Astrocyte (in vitro differentiated cells and primary cell): ENCODE results near the gene PAIP2B. TPM values are rescaled to one million over a fixed set of nuclear protein-coding genes. Genes with fewer than 3 reads are reported as not detected.

Experiments used
- DNase-seq: peaks from one replicate; pipeline ENCODE4 v3.0.0-alpha.2; 2010; ENCODE audit warnings: low read depth
- FAIRE-seq: peaks from 2 replicates; lab custom pipeline; 2011; peaks lifted over from hg19 to GRCh38; lab: Jason Lieb, UNC
- H2AFZ ChIP-seq: 2 replicates; pipeline ENCODE4 v1.6.0; 2012; ENCODE audit warnings: low read depth, low read length, inconsistent platforms
- H3K27ac ChIP-seq: 2 replicates; pipeline ENCODE4 v1.5.1; 2011; ENCODE audit warnings: low read depth, low read length, inconsistent platforms
- H3K27me3 ChIP-seq: 2 replicates; pipeline ENCODE4 v1.6.0; 2011; ENCODE audit warnings: low read length, inconsistent platforms; ENCODE audit not compliant: insufficient read depth
- H3K36me3 ChIP-seq: 2 replicates; pipeline ENCODE4 v1.5.1; 2011; ENCODE audit warnings: low read length, inconsistent platforms; ENCODE audit not compliant: insufficient read depth
- H3K4me1 ChIP-seq: 2 replicates; pipeline ENCODE4 v1.5.1; 2011; ENCODE audit warnings: low read length, inconsistent platforms; ENCODE audit not compliant: insufficient read depth
- H3K4me2 ChIP-seq: 2 replicates; pipeline ENCODE4 v1.6.0; 2012; ENCODE audit warnings: low read length, inconsistent platforms
- H3K4me3 ChIP-seq: 2 replicates; pipeline ENCODE4 v1.5.1; 2011; ENCODE audit warnings: low read depth, mild to moderate bottlenecking, low read length, inconsistent platforms; ENCODE audit not compliant: insufficient read depth
- H3K79me2 ChIP-seq: 2 replicates; pipeline ENCODE4 v1.6.0; 2012; ENCODE audit warnings: mild to moderate bottlenecking, low read length, inconsistent platforms; ENCODE audit not compliant: insufficient read depth
- H3K9ac ChIP-seq: 2 replicates; pipeline ENCODE4 v1.6.0; 2012; ENCODE audit warnings: mild to moderate bottlenecking, low read length, inconsistent platforms
- H3K9me3 ChIP-seq: 2 replicates; pipeline ENCODE4 v1.5.1; 2012; ENCODE audit warnings: low read depth, mild to moderate bottlenecking, low read length, inconsistent platforms; ENCODE audit not compliant: insufficient read depth
- H4K20me1 ChIP-seq: 2 replicates; pipeline ENCODE4 v1.6.0; 2012; ENCODE audit warnings: low read length, inconsistent platforms; ENCODE audit not compliant: insufficient read depth
- H3K27ac Mint-ChIP-seq: one replicate; pipeline ENCODE4 v1.8.0; 2021; ENCODE audit warnings: mild to moderate bottlenecking, mixed read lengths; ENCODE audit not compliant: unreplicated experiment
- H3K27me3 Mint-ChIP-seq: one replicate; pipeline ENCODE4 v1.8.0; 2021; ENCODE audit warnings: low read depth, mixed read lengths; ENCODE audit not compliant: unreplicated experiment
- H3K36me3 Mint-ChIP-seq: one replicate; pipeline ENCODE4 v1.8.0; 2021; ENCODE audit warnings: low read depth, mixed read lengths; ENCODE audit not compliant: unreplicated experiment
- H3K4me1 Mint-ChIP-seq: one replicate; pipeline ENCODE4 v1.8.0; 2021; ENCODE audit warnings: low read depth, mixed read lengths; ENCODE audit not compliant: unreplicated experiment
- H3K4me3 Mint-ChIP-seq: one replicate; pipeline ENCODE4 v1.8.0; 2021; ENCODE audit warnings: mild to moderate bottlenecking, moderate library complexity, mixed read lengths; ENCODE audit not compliant: unreplicated experiment
- H3K9me3 Mint-ChIP-seq: one replicate; pipeline ENCODE4 v1.8.0; 2021; ENCODE audit warnings: mild to moderate bottlenecking, mixed read lengths; ENCODE audit not compliant: unreplicated experiment
- CTCF ChIP-seq: IDR thresholded peaks from 2 replicates; pipeline ENCODE4 v1.5.1; 2011; ENCODE audit warnings: low read depth, mild to moderate bottlenecking, inconsistent platforms, low read length, moderate library complexity; ENCODE audit not compliant: insufficient read depth
- EZH2 ChIP-seq: IDR thresholded peaks from 2 replicates; pipeline ENCODE4 v1.6.1; 2012; ENCODE audit warnings: mild to moderate bottlenecking, low read length, inconsistent platforms; ENCODE audit not compliant: insufficient read depth
- total RNA-seq: library from RNA; stranded (reverse); gene quantifications from 2 replicates; pipeline ENCODE4 v1.2.1, GENCODE V29; 2021

Gene PAIP2B
- total RNA-seq, 1 donor from 2014 or later = 1.7 TPM

GRCh38 chr2:71157124-71157793 lies 69.6 kb downstream of the PAIP2B start:
- no peaks in the 10 kb centered on the region for H3K9me3 Mint-ChIP-seq
- peaks cover 29% of the 10 kb centered on the region for H3K27me3 Mint-ChIP-seq
- Histone ChIP-seq H3K4me1 (no peaks in the 10 kb centered on the region), H3K27ac (no peak overlapping the region), H3K4me2 (peak overlapping the region; percentile 51), H3K36me3 (no peaks in the 10 kb centered on the region), H3K79me2 (no peaks in the 10 kb centered on the region), H3K27me3 (peaks cover 6% of the 10 kb centered on the region), H4K20me1 (no peaks in the 10 kb centered on the region), H2AFZ (no peak overlapping the region), H3K9ac (no peak overlapping the region), H3K9me3 (no peaks in the 10 kb centered on the region), H3K4me3 (no peak overlapping the region)
- no peak overlapping the region for H3K27ac Mint-ChIP-seq
- no peaks in the 10 kb centered on the region for H3K36me3 Mint-ChIP-seq
- DNase-seq = no peak
- TF ChIP-seq CTCF = peak; percentile 55
- TF ChIP-seq EZH2 = no peak
- H3K4me1 Mint-ChIP-seq = no peaks in the 10 kb centered on the region
- H3K4me3 Mint-ChIP-seq = no peak overlapping the region
- no peak for FAIRE-seq

- no peaks in the 10 kb centered on the region for H3K9me3 ChIP-seq
- no peak overlapping the region for H2AFZ ChIP-seq
- Mint-ChIP-seq H3K4me3 (no peak overlapping the region), H3K27ac (no peak overlapping the region), H3K9me3 (no peaks in the 10 kb centered on the region), H3K4me1 (no peaks in the 10 kb centered on the region), H3K36me3 (no peaks in the 10 kb centered on the region), H3K27me3 (peaks cover 26% of the 10 kb centered on the region)
- H3K27ac ChIP-seq = no peak overlapping the region
- H4K20me1 ChIP-seq = no peaks in the 10 kb centered on the region
- H3K4me2 ChIP-seq = peak overlapping the region; percentile 51
- H3K79me2 ChIP-seq = no peaks in the 10 kb centered on the region
- TF ChIP-seq CTCF (no peak), EZH2 (no peak)
- FAIRE-seq = no peak
- no peak overlapping the region for H3K9ac ChIP-seq
- peaks cover 6% of the 10 kb centered on the region for H3K27me3 ChIP-seq
- DNase-seq = no peak
- H3K4me1 ChIP-seq = no peaks in the 10 kb centered on the region
- no peak overlapping the region for H3K4me3 ChIP-seq
- H3K36me3 ChIP-seq = no peaks in the 10 kb centered on the region
These were observed 70.3 kb downstream of the PAIP2B start for GRCh38 chr2:71156573-71156972.

GRCh38 chr2:71155846-71156245 lies 71.1 kb downstream of the PAIP2B start:
- FAIRE-seq = no peak
- TF ChIP-seq EZH2 = no peak
- no peak for TF ChIP-seq CTCF
- H3K27me3 Mint-ChIP-seq = peaks cover 26% of the 10 kb centered on the region
- Histone ChIP-seq H3K27me3 (peaks cover 6% of the 10 kb centered on the region), H4K20me1 (no peaks in the 10 kb centered on the region), H3K4me3 (no peak overlapping the region), H3K79me2 (no peaks in the 10 kb centered on the region), H3K9me3 (no peaks in the 10 kb centered on the region), H3K4me1 (no peaks in the 10 kb centered on the region), H3K9ac (no peak overlapping the region), H3K36me3 (no peaks in the 10 kb centered on the region), H3K27ac (no peak overlapping the region), H3K4me2 (no peak overlapping the region), H2AFZ (no peak overlapping the region)
- H3K36me3 Mint-ChIP-seq = no peaks in the 10 kb centered on the region
- H3K9me3 Mint-ChIP-seq = no peaks in the 10 kb centered on the region
- no peak overlapping the region for H3K27ac Mint-ChIP-seq
- H3K4me1 Mint-ChIP-seq = no peaks in the 10 kb centered on the region
- DNase-seq = no peak
- H3K4me3 Mint-ChIP-seq = no peak overlapping the region
